H9 (cell line): Measurements from ENCODE around the gene JAML. TPM values are rescaled to one million over a fixed set of nuclear protein-coding genes. Genes with fewer than 3 reads are reported as not detected.
"Not testable (repeated sequence)": the region's sequence is repeated elsewhere in the genome, so short reads cannot be mapped to it uniquely, and the experiment has no call there.

Experiments used
- DNase-seq: peaks from one replicate; pipeline ENCODE4 v3.0.0-alpha.2; 2017
- H2AFZ ChIP-seq: one replicate; pipeline ENCODE4 v1.6.1; 2013; ENCODE audit warnings: mild to moderate bottlenecking, low read length, control low read depth, moderate library complexity
- H2AK5ac ChIP-seq: 2 replicates; pipeline ENCODE4 v1.6.1; 2013; ENCODE audit warnings: low read length, control low read depth, mixed read lengths; ENCODE audit not compliant: insufficient read length
- H2BK120ac ChIP-seq: one replicate; pipeline ENCODE4 v1.6.1; 2013; ENCODE audit warnings: low read depth, mild to moderate bottlenecking, low read length, control low read depth, inconsistent platforms; ENCODE audit not compliant: poor library complexity, severe bottlenecking
- H2BK12ac ChIP-seq: 2 replicates; pipeline ENCODE4 v1.6.1; 2013; ENCODE audit warnings: low read length, control low read depth, mixed read lengths, low read depth; ENCODE audit not compliant: insufficient read length
- H2BK15ac ChIP-seq: 2 replicates; pipeline ENCODE4 v1.6.1; 2013; ENCODE audit warnings: low read depth, low read length, control low read depth
- H2BK20ac ChIP-seq: one replicate; pipeline ENCODE4 v1.6.1; 2013; ENCODE audit warnings: low read depth, mild to moderate bottlenecking, low read length, control low read depth, inconsistent platforms; ENCODE audit not compliant: poor library complexity, severe bottlenecking
- H2BK5ac ChIP-seq: 2 replicates; pipeline ENCODE4 v1.6.1; 2013; ENCODE audit warnings: low read length, control low read depth, mixed read lengths; ENCODE audit not compliant: insufficient read length
- H3K14ac ChIP-seq: 2 replicates; pipeline ENCODE4 v1.6.1; 2013; ENCODE audit warnings: low read length, control low read depth; ENCODE audit not compliant: insufficient read depth
- H3K18ac ChIP-seq: 2 replicates; pipeline ENCODE4 v1.6.1; 2013; ENCODE audit warnings: low read depth, mild to moderate bottlenecking, mixed read lengths, low read length, control low read depth; ENCODE audit not compliant: insufficient read length
- H3K23ac ChIP-seq: 2 replicates; pipeline ENCODE4 v1.6.1; 2013; ENCODE audit warnings: low read length, control low read depth, mixed read lengths, low read depth; ENCODE audit not compliant: insufficient read length
- H3K23me2 ChIP-seq: 2 replicates; pipeline ENCODE4 v1.6.1; 2013; ENCODE audit warnings: low read depth, mild to moderate bottlenecking, mixed read lengths, low read length, control low read depth; ENCODE audit not compliant: insufficient read length, poor library complexity, severe bottlenecking
- H3K27ac ChIP-seq: 2 replicates; pipeline ENCODE4 v1.5.1; 2013; ENCODE audit warnings: low read length, control low read depth, mixed read lengths, low read depth; ENCODE audit not compliant: insufficient read length
- H3K27me3 ChIP-seq: 2 replicates; pipeline ENCODE4 v1.6.1; 2013; ENCODE audit warnings: low read length, control low read depth, inconsistent platforms; ENCODE audit not compliant: insufficient read depth
- H3K4ac ChIP-seq: 2 replicates; pipeline ENCODE4 v1.6.1; 2013; ENCODE audit warnings: low read depth, mild to moderate bottlenecking, control low read depth, inconsistent platforms, low read length, moderate library complexity
- H3K4me1 ChIP-seq: 2 replicates; pipeline ENCODE4 v1.6.1; 2013; ENCODE audit warnings: low read length, control low read depth, inconsistent platforms; ENCODE audit not compliant: insufficient read depth
- H3K4me2 ChIP-seq: 2 replicates; pipeline ENCODE4 v1.6.1; 2013; ENCODE audit warnings: low read length, control low read depth, mixed read lengths; ENCODE audit not compliant: insufficient read length, insufficient read depth
- H3K56ac ChIP-seq: 2 replicates; pipeline ENCODE4 v1.6.1; 2013; ENCODE audit warnings: low read depth, mild to moderate bottlenecking, mixed read lengths, low read length, control low read depth; ENCODE audit not compliant: insufficient read length
- H3K79me1 ChIP-seq: 2 replicates; pipeline ENCODE4 v1.6.1; 2013; ENCODE audit warnings: low read depth, mild to moderate bottlenecking, moderate library complexity, low read length, control low read depth, inconsistent platforms; ENCODE audit not compliant: insufficient read depth, poor library complexity, severe bottlenecking
- H3K79me2 ChIP-seq: 2 replicates; pipeline ENCODE4 v1.6.1; 2013; ENCODE audit warnings: low read length, control low read depth, inconsistent platforms; ENCODE audit not compliant: insufficient read depth
- H3K9ac ChIP-seq: 2 replicates; pipeline ENCODE4 v1.6.1; 2013; ENCODE audit warnings: low read length, control low read depth, mixed read lengths; ENCODE audit not compliant: insufficient read length; ENCODE audit errors: extremely low read depth
- H3K9me3 ChIP-seq: one replicate; pipeline ENCODE4 v1.6.1; 2013; ENCODE audit warnings: low read depth, low read length, inconsistent platforms; ENCODE audit not compliant: control insufficient read depth
- H3T11ph ChIP-seq: one replicate; pipeline ENCODE4 v1.6.1; 2013; ENCODE audit warnings: mild to moderate bottlenecking, low read length, control low read depth, inconsistent platforms
- H4K20me1 ChIP-seq: one replicate; pipeline ENCODE4 v1.6.1; 2013; ENCODE audit not compliant: control insufficient read depth, insufficient read length, insufficient read depth
- H4K5ac ChIP-seq: 2 replicates; pipeline ENCODE4 v1.6.1; 2013; ENCODE audit warnings: low read depth, mild to moderate bottlenecking, mixed read lengths, low read length, control low read depth; ENCODE audit not compliant: insufficient read length
- H4K8ac ChIP-seq: replicated peaks from 2 replicates; pipeline ENCODE4 v1.6.1; 2013; ENCODE audit warnings: low read length, control low read depth, mixed read lengths, low read depth; ENCODE audit not compliant: insufficient read length
- H4K91ac ChIP-seq: 2 replicates; pipeline ENCODE4 v1.6.1; 2013; ENCODE audit warnings: low read depth, mild to moderate bottlenecking, moderate library complexity, mixed read lengths, low read length, control low read depth; ENCODE audit not compliant: insufficient read length
- H3K27ac Mint-ChIP-seq, 3 experiments: 2 replicates in 2 of 3; 3 replicates in 1 of 3; pipeline ENCODE4 v1.8.0; 2020 to 2021; ENCODE audit warnings: mixed read lengths in 3 of 3, mild to moderate bottlenecking in 1 of 3, moderate library complexity in 1 of 3
- H3K27me3 Mint-ChIP-seq: 2 replicates; pipeline ENCODE4 v1.8.0; 2021; ENCODE audit warnings: low read depth, mild to moderate bottlenecking, moderate library complexity, mixed read lengths
- H3K36me3 Mint-ChIP-seq, 3 experiments: 2 replicates in 2 of 3; 3 replicates in 1 of 3; pipeline ENCODE4 v1.8.0; 2020 to 2021; ENCODE audit warnings: low read depth in 3 of 3, mixed read lengths in 3 of 3; ENCODE audit not compliant: insufficient read depth in 1 of 3
- H3K4me1 Mint-ChIP-seq, 2 experiments: 2 replicates each; pipeline ENCODE4 v1.8.0; 2020; ENCODE audit warnings: mixed read lengths in 2 of 2
- H3K4me3 Mint-ChIP-seq, 2 experiments: 2 replicates in 1 of 2; 3 replicates in 1 of 2; pipeline ENCODE4 v1.8.0; 2020 to 2021; ENCODE audit warnings: mild to moderate bottlenecking in 2 of 2, mixed read lengths in 2 of 2, moderate library complexity in 1 of 2
- H3K9me3 Mint-ChIP-seq, 2 experiments: 2 replicates in 1 of 2; 3 replicates in 1 of 2; pipeline ENCODE4 v1.8.0; 2020; ENCODE audit warnings: mild to moderate bottlenecking in 2 of 2, mixed read lengths in 2 of 2, moderate library complexity in 1 of 2
- whole genome bisulfite sequencing: extraction: QIAGEN DNeasy Blood & Tissue Kit; methylation state at CpG from one replicate; pipeline ENCODE4 v1.1.7; 2013; ENCODE audit warnings: missing lambda C conversion rate, low lambda C conversion rate, mixed read lengths; ENCODE audit not compliant: insufficient read length; ENCODE audit errors: extremely low coverage; 5-methylcytosine and 5-hydroxymethylcytosine counted together
- total RNA-seq: library from RNA; stranded (reverse); gene quantifications from 2 replicates; pipeline ENCODE4 v1.2.1, GENCODE V29; 2021

The JAML gene
- total RNA-seq, 1 experiment from 2014 or later, result 0.48 TPM

GRCh38 chr11:118190942-118191506 lies 33.8 kb downstream of the JAML start:
- H3K27ac ChIP-seq, H3K4me2 ChIP-seq, H3K23me2 ChIP-seq, H3K27me3 ChIP-seq, H2BK15ac ChIP-seq, H3K18ac ChIP-seq, H2AFZ ChIP-seq, H3K4me3 Mint-ChIP-seq, H3K27ac Mint-ChIP-seq, H2BK20ac ChIP-seq, H4K20me1 ChIP-seq, H3K9me3 ChIP-seq, H3K4ac ChIP-seq, H2AK5ac ChIP-seq, H2BK5ac ChIP-seq, H3K23ac ChIP-seq, H3K14ac ChIP-seq, H2BK120ac ChIP-seq, DNase-seq, H3K56ac ChIP-seq, H4K8ac ChIP-seq, H4K5ac ChIP-seq, H3K79me1 ChIP-seq, H2BK12ac ChIP-seq, H3T11ph ChIP-seq, H4K91ac ChIP-seq, H3K9ac ChIP-seq, H3K4me1 ChIP-seq, H3K79me2 ChIP-seq: not testable (repeated sequence)
- Mint-ChIP-seq H3K36me3 (peaks cover 0 to 18% (median 4%) of the 10 kb centered on the region in 3 experiments; a peak in 4 of 7 replicates), H3K4me1 (peaks cover 18 to 19% of the 10 kb centered on the region in 2 experiments), H3K27me3 (peaks cover 29% of the 10 kb centered on the region), H3K9me3 (peaks cover 20 to 21% of the 10 kb centered on the region in 2 experiments)
- WGBS, result no CpG with 5 or more reads among the region's 2 CpGs
